LNCaP clone FGC (cell line): ENCODE results near the gene MLLT1.

Experiments used
- DNase-seq: peaks from one replicate; pipeline ENCODE4 v3.0.0-alpha.2; 2011; ENCODE audit warnings: low read depth
- H3K4me3 ChIP-seq: 2 replicates; pipeline ENCODE4 v1.5.1; 2011; ENCODE audit warnings: mild to moderate bottlenecking, low read depth, low read length, control low read depth
- TF ChIP-seq, protein P1 (sequence below): IDR thresholded peaks from 2 replicates; pipeline ENCODE4 v1.5.1; 2012; ENCODE audit warnings: mild to moderate bottlenecking; ENCODE audit not compliant: control insufficient read depth, insufficient read depth; ENCODE audit errors: extremely low read depth

MLLT1 gene

DNA sequence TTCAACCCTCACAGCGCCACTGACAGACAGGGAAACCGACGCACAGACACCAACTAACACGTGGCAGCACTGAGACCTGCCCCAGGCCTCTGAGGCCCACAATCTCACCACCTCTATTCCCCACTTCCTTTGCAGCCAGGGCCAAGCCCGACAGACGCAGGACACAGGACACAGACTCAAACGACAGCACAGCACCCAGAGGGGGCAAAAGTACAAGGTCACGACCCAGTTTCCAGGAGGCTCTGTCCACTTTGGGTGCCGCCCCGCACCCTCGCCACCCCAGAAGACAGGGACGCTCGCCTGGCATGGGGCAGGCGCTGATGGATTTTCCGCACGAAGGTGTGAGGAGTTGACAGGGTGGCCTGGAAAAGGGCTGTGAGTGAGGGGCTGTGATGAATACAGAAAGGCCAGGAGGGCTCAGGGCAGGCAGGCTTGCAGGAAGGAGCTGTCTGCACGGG, 48.8 kb downstream of the MLLT1 start:
- TF ChIP-seq, protein P1, sequence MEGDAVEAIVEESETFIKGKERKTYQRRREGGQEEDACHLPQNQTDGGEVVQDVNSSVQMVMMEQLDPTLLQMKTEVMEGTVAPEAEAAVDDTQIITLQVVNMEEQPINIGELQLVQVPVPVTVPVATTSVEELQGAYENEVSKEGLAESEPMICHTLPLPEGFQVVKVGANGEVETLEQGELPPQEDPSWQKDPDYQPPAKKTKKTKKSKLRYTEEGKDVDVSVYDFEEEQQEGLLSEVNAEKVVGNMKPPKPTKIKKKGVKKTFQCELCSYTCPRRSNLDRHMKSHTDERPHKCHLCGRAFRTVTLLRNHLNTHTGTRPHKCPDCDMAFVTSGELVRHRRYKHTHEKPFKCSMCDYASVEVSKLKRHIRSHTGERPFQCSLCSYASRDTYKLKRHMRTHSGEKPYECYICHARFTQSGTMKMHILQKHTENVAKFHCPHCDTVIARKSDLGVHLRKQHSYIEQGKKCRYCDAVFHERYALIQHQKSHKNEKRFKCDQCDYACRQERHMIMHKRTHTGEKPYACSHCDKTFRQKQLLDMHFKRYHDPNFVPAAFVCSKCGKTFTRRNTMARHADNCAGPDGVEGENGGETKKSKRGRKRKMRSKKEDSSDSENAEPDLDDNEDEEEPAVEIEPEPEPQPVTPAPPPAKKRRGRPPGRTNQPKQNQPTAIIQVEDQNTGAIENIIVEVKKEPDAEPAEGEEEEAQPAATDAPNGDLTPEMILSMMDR = no peak
- DNase-seq = no peak

DNA sequence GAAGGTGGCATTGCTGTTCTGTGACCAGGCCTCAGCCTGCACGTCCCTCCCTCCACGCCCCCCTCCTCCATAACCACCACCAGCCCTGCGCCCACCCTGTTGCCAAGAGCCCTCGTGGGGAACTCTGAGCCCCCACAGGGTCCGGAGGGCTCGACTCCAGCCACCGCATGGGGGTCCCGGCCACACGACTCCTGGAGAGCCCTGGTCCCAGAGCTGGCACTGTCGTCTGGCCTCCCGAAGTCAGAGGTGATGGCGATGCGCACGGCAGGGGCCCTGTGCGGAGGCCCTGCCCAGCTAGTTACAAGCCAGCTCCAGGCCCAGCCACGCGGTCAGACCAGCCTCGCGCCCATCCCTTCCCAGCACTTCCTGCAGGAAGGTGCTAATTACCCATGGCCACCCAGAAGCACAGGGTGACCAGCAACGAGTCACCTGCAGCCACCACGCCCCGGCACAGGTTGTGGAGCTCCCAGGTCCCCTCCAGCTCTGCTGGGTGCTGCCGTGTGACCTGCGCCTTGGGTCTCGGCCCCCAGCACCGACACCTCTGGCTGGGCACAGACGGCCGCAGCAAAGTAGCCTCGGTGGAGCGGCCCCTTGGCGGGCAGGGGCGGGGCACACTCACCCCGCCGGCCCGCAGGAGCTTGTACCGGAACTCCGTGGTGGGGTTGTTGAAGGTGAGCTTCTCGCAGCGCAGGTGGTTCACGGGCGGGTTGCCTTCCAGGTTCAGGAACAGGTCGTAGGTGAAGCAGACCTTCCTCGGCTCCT, 49.6 kb downstream of the MLLT1 start:
- DNase-seq = no peak
- H3K4me3 ChIP-seq = no peak overlapping the region
- TF ChIP-seq, protein P1 = no peak

More for the DNA sequence above, 48.8 kb downstream of the MLLT1 start:
- H3K4me3 ChIP-seq = no peak overlapping the region

- TF ChIP-seq, protein P1 = no peak
- DNase-seq = no peak
- no peak overlapping the region for H3K4me3 ChIP-seq
Measured at GRCh38 chr19:6229216-6229913, 50.4 kb downstream of the MLLT1 start.

DNA sequence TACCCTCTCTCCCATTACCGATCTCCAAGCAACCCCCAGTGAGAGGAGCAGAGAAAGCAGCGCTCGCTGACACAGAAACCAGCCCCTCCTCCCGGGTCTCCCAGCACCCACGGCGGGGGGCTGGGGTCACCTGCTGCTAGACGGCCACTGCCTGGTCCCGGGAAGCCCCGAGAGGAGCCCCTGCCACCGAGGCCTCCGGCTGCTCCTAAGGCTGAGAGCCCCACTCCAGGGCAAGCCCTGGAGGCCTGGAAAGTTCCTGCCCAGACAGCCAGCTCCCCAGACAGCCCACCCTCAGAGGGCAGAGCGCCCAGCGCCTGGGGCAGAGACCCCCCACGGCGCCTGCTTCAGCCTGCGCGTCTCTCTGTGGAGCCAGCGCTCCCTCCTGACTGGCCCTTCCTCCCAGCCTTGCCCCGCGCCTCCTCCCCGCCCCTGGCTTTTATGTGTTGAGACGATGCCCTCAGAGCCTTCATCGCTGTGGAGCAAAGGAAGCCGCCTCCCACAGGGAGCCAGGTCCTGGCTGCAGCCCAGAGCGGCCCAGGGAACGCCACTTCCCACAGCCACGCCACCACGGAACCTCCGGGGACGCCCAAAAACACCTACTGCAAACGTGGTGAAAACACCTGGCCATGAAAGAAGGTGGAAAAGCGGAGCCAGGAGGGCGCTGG, 51.1 kb downstream of the MLLT1 start:
- TF ChIP-seq, protein P1 = no peak
- no peak for DNase-seq
- H3K4me3 ChIP-seq = no peak overlapping the region

DNA sequence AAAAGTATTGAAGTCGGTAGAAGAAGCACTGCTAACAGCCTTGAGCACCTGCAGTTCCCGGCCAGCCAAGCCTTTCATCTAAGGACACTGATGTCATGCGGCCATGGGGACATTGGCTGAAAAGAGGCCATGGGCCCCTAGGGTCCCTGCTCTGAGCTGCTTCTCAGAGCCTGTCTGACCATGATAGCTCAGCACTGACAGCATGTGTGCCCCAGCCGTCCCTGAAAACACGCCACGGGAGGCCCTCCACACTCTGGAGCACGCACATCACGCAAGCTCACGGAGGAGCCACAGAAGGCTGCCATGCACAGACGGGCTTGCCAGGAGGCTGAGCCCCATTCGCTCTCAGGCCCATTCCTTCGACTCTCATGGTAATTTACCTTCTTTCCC, 51.8 kb downstream of the MLLT1 start:
- TF ChIP-seq, protein P1 = no peak
- no peak overlapping the region for H3K4me3 ChIP-seq
- DNase-seq = no peak

- H3K4me3 ChIP-seq = no peak overlapping the region
- TF ChIP-seq, protein P1 = no peak
- no peak for DNase-seq
Measured at GRCh38 chr19:6227156-6227935, 52.4 kb downstream of the MLLT1 start.
